ENCODE data around the gene DNAJC12.

- TF ChIP-seq, protein P1, sequence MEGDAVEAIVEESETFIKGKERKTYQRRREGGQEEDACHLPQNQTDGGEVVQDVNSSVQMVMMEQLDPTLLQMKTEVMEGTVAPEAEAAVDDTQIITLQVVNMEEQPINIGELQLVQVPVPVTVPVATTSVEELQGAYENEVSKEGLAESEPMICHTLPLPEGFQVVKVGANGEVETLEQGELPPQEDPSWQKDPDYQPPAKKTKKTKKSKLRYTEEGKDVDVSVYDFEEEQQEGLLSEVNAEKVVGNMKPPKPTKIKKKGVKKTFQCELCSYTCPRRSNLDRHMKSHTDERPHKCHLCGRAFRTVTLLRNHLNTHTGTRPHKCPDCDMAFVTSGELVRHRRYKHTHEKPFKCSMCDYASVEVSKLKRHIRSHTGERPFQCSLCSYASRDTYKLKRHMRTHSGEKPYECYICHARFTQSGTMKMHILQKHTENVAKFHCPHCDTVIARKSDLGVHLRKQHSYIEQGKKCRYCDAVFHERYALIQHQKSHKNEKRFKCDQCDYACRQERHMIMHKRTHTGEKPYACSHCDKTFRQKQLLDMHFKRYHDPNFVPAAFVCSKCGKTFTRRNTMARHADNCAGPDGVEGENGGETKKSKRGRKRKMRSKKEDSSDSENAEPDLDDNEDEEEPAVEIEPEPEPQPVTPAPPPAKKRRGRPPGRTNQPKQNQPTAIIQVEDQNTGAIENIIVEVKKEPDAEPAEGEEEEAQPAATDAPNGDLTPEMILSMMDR (IDR thresholded peaks at IDR 0.05) = no peak
- TF ChIP-seq EZH2 (IDR thresholded peaks at IDR 0.05; ENCODE audit: borderline replicate concordance, insufficient read depth, low read depth, low read length, poor library complexity, severe bottlenecking) = no peak
Observed at GRCh38 chr10:67792653-67793052, 45.3 kb downstream of the DNAJC12 start.
